MM.1S (cell line): Measurements from ENCODE around the gene TTC28.

Experiments used
- DNase-seq: peaks from one replicate; pipeline ENCODE4 v3.0.0-alpha.2; 2015
- H2AFZ ChIP-seq: fragments of 300-600 bp; sonication (generic); 2 replicates; pipeline ENCODE4 v1.6.0; 2016; ENCODE audit warnings: antibody characterized with exemption, low read length
- H3F3A ChIP-seq: fragments of 300-600 bp; sonication (generic); 2 replicates; pipeline ENCODE4 v1.6.1; 2016; ENCODE audit warnings: mild to moderate bottlenecking, antibody characterized with exemption, low read length, moderate library complexity, mixed read lengths; ENCODE audit not compliant: insufficient read depth
- H3K27ac ChIP-seq: fragments of 300-600 bp; sonication (generic); 2 replicates; pipeline ENCODE4 v1.5.1; 2016; ENCODE audit warnings: mild to moderate bottlenecking, low read length
- H3K27me3 ChIP-seq: fragments of 300-600 bp; sonication (generic); replicated peaks from 2 replicates; pipeline ENCODE4 v1.6.0; 2016; ENCODE audit warnings: low read length; ENCODE audit not compliant: insufficient read depth
- H3K36me3 ChIP-seq: fragments of 300-600 bp; sonication (generic); replicated peaks from 2 replicates; pipeline ENCODE4 v1.6.1; 2016; ENCODE audit warnings: mild to moderate bottlenecking, low read length, mixed read lengths; ENCODE audit not compliant: insufficient read depth
- H3K4me1 ChIP-seq: fragments of 300-600 bp; sonication (generic); 2 replicates; pipeline ENCODE4 v1.6.1; 2016; ENCODE audit warnings: low read length, mixed read lengths
- H3K4me2 ChIP-seq: fragments of 300-600 bp; sonication (generic); 2 replicates; pipeline ENCODE4 v1.6.0; 2016; ENCODE audit warnings: low read depth, low read length
- H3K4me3 ChIP-seq: fragments of 300-600 bp; sonication (generic); 2 replicates; pipeline ENCODE4 v1.5.1; 2016; ENCODE audit warnings: low read length, mixed read lengths
- H3K79me2 ChIP-seq: fragments of 300-600 bp; sonication (generic); 2 replicates; pipeline ENCODE4 v1.6.1; 2016; ENCODE audit warnings: mixed run types, low read length, mixed read lengths
- H3K9ac ChIP-seq: fragments of 300-600 bp; sonication (generic); 2 replicates; pipeline ENCODE4 v1.6.1; 2016; ENCODE audit warnings: low read length, mixed read lengths
- H3K9me2 ChIP-seq: fragments of 300-600 bp; sonication (generic); replicated peaks from 2 replicates; pipeline ENCODE4 v1.6.1; 2016; ENCODE audit warnings: mild to moderate bottlenecking, low read length, mixed read lengths; ENCODE audit not compliant: insufficient read depth
- H3K9me3 ChIP-seq: fragments of 300-600 bp; sonication (generic); replicated peaks from 2 replicates; pipeline ENCODE4 v1.6.1; 2016; ENCODE audit warnings: mild to moderate bottlenecking, low read length, mixed read lengths; ENCODE audit not compliant: insufficient read depth
- H4K20me1 ChIP-seq: fragments of 300-600 bp; sonication (generic); 2 replicates; pipeline ENCODE4 v1.6.1; 2016; ENCODE audit warnings: mild to moderate bottlenecking, low read length, moderate library complexity, mixed read lengths; ENCODE audit not compliant: insufficient read depth
- EZH2 ChIP-seq: fragments of 300-600 bp; sonication (generic); optimal IDR thresholded peaks from 2 replicates; pipeline ENCODE3; 2017; ENCODE audit warnings: low read depth, mild to moderate bottlenecking, antibody characterized with exemption, low read length, mixed read lengths
- EZH2phosphoT487 ChIP-seq: fragments of 300-600 bp; sonication (generic); IDR thresholded peaks from 2 replicates; pipeline ENCODE4 v1.6.1; 2018; ENCODE audit warnings: antibody characterized with exemption, low read length
- TF ChIP-seq, protein P1 (sequence below): fragments of 300-600 bp; sonication (generic); IDR thresholded peaks from 2 replicates; pipeline ENCODE4 v1.5.1; 2016; ENCODE audit warnings: antibody characterized with exemption, low read length, mixed read lengths

TTC28 gene

DNA sequence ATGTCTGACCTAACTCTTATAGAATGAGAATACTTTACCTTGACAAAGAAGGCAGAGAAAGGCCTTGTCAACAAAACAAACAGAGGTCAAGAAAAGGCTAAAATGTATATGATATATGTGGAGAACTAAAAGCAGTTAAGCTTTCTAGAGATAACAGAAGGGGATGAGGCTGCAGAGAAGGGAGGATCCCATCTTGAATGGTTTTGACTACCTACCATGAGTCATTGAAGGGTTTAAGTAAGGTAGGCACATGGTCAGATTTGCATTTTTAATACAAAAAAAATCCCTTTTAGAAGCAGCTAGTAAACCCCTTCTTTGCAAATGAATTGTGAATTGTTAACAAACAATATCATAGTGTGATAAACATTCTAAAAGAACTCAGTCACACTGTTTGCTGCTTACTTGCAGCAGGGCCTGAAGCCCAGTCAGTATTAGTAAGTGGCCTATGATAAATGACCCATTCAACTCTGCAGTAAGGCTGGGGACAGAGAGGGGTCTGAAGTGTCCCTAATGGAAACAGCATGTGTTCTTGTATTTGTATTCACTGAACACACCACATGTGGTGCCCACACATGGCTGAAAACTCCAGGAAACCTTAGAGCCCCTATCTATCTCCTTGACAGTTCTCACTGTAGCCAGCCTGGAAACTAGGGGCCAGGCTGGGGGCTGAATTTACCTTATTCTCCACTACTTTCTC lies 431.8 kb downstream of the TTC28 start:
- H3K27me3 ChIP-seq = no peaks in the 10 kb centered on the region
- H3K9ac ChIP-seq = no peak overlapping the region
- H3K9me2 ChIP-seq = no peaks in the 10 kb centered on the region
- no peaks in the 10 kb centered on the region for H4K20me1 ChIP-seq
- no peaks in the 10 kb centered on the region for H3F3A ChIP-seq
- no peak overlapping the region for H3K4me2 ChIP-seq
- no peaks in the 10 kb centered on the region for H3K36me3 ChIP-seq
- H3K79me2 ChIP-seq = no peaks in the 10 kb centered on the region
- no peaks in the 10 kb centered on the region for H3K4me1 ChIP-seq
- no peak overlapping the region for H3K4me3 ChIP-seq
- H3K9me3 ChIP-seq = no peaks in the 10 kb centered on the region
- DNase-seq = no peak
- no peak overlapping the region for H3K27ac ChIP-seq
- no peak overlapping the region for H2AFZ ChIP-seq
- no peak for TF ChIP-seq EZH2phosphoT487
- TF ChIP-seq, protein P1, sequence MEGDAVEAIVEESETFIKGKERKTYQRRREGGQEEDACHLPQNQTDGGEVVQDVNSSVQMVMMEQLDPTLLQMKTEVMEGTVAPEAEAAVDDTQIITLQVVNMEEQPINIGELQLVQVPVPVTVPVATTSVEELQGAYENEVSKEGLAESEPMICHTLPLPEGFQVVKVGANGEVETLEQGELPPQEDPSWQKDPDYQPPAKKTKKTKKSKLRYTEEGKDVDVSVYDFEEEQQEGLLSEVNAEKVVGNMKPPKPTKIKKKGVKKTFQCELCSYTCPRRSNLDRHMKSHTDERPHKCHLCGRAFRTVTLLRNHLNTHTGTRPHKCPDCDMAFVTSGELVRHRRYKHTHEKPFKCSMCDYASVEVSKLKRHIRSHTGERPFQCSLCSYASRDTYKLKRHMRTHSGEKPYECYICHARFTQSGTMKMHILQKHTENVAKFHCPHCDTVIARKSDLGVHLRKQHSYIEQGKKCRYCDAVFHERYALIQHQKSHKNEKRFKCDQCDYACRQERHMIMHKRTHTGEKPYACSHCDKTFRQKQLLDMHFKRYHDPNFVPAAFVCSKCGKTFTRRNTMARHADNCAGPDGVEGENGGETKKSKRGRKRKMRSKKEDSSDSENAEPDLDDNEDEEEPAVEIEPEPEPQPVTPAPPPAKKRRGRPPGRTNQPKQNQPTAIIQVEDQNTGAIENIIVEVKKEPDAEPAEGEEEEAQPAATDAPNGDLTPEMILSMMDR = no peak
- no peak for TF ChIP-seq EZH2

DNA sequence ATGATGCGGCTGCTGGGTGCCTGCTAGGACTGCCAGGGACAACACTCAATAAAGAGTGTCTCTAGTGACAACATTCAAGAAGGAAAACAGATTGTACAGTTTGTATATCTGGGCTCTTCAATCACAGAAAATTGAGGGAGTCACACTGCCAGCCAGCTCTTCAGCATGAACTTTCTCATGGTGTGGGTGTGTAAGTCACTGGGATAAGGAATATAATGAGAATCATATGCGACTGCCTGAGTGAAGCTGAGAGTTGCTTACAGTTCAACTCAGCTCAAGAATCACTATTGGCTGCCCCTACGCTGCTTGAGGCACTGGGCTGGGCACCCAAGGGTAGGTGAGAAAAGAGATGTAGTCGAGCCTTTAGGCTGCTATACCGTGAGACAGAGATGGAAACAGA lies 432.5 kb downstream of the TTC28 start:
- no peak overlapping the region for H3K27ac ChIP-seq
- H3K27me3 ChIP-seq = no peaks in the 10 kb centered on the region
- no peaks in the 10 kb centered on the region for H3K36me3 ChIP-seq
- no peak overlapping the region for H3K9ac ChIP-seq
- no peaks in the 10 kb centered on the region for H3K9me3 ChIP-seq
- no peak overlapping the region for H3K4me3 ChIP-seq
- H3K79me2 ChIP-seq = no peaks in the 10 kb centered on the region
- H3K9me2 ChIP-seq = no peaks in the 10 kb centered on the region
- TF ChIP-seq EZH2 = no peak
- no peak for TF ChIP-seq EZH2phosphoT487
- TF ChIP-seq, protein P1 = no peak
- DNase-seq = no peak
- no peaks in the 10 kb centered on the region for H3F3A ChIP-seq
- H3K4me2 ChIP-seq = no peak overlapping the region
- H3K4me1 ChIP-seq = no peaks in the 10 kb centered on the region
- no peaks in the 10 kb centered on the region for H4K20me1 ChIP-seq
- no peak overlapping the region for H2AFZ ChIP-seq

DNA sequence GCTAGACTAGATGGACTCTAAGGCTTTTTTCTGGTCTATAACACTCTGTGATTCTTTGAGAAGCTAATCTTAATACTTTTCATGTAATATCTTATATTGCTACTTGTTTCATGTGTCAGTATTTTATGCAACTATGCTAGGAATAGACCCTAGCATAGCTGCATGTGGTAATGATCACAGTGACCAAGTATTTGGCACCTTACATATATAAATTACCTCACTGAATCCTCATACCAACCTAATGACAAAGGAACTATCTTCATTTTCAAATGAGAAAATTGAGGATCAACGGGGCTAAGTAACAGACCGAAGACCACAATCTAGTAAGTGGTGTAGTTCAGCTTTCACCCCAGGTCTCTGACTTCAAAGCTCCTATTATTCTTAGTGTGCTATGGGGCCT lies 433.2 kb downstream of the TTC28 start:
- Histone ChIP-seq H4K20me1 (no peaks in the 10 kb centered on the region), H3K27ac (no peak overlapping the region), H3K4me3 (no peak overlapping the region), H3K27me3 (no peaks in the 10 kb centered on the region), H3K36me3 (no peaks in the 10 kb centered on the region), H3K9me2 (no peaks in the 10 kb centered on the region), H3F3A (no peaks in the 10 kb centered on the region), H2AFZ (no peak overlapping the region), H3K9ac (no peak overlapping the region), H3K4me2 (no peak overlapping the region), H3K4me1 (no peaks in the 10 kb centered on the region), H3K9me3 (no peaks in the 10 kb centered on the region), H3K79me2 (no peaks in the 10 kb centered on the region)
- DNase-seq = no peak
- TF ChIP-seq EZH2phosphoT487 = no peak
- TF ChIP-seq EZH2 = no peak
- TF ChIP-seq, protein P1 = no peak
